K562 (cell line): ENCODE results near the gene HEPACAM2. TPM values are rescaled to one million over a fixed set of nuclear protein-coding genes. Genes with fewer than 3 reads are reported as not detected.

Experiments
- ARNT ChIP-seq, 2 experiments: fragments of 450-650 bp; IDR thresholded peaks; 2 replicates each; pipeline ENCODE4 v1.6.1; 2016; ENCODE audit warnings: mild to moderate bottlenecking in 1 of 2
- CBFB ChIP-seq: sonication (generic); formaldehyde crosslinking; IDR thresholded peaks from 2 replicates; pipeline ENCODE4 v1.4.0; 2020; ENCODE audit warnings: mild to moderate bottlenecking, missing genetic modification reagents
- CREBBP ChIP-seq: IDR thresholded peaks from one replicate; pipeline ENCODE4 v1.6.1; 2012; ENCODE audit warnings: low read depth, mild to moderate bottlenecking, control low read depth, inconsistent platforms, low read length
- CXXC5 ChIP-seq: fragments of 250-450 bp; sonication (Bioruptor Pico); IDR thresholded peaks from 2 replicates; pipeline ENCODE4 v1.8.0; 2022; ENCODE audit warnings: inconsistent platforms, mild to moderate bottlenecking, moderate library complexity
- DNMT1 ChIP-seq: fragments of 450-650 bp; IDR thresholded peaks from 2 replicates; pipeline ENCODE4 v1.6.1; 2016; ENCODE audit warnings: antibody characterized with exemption, mild to moderate bottlenecking
- EZH2 ChIP-seq: IDR thresholded peaks from 2 replicates; pipeline ENCODE4 v1.6.1; 2012; ENCODE audit warnings: low read depth, mild to moderate bottlenecking, inconsistent platforms, low read length, borderline replicate concordance
- HDAC1 ChIP-seq, 2 experiments: fragments of 450-650 bp; IDR thresholded peaks; 2 replicates each; pipeline ENCODE4 v1.6.1; 2016 to 2017; ENCODE audit warnings: inconsistent platforms in 1 of 2, mild to moderate bottlenecking in 1 of 2, moderate library complexity in 1 of 2
- HNRNPUL1 ChIP-seq: fragments of 200-400 bp; formaldehyde crosslinking; IDR thresholded peaks from 2 replicates; pipeline ENCODE4 v1.6.1; 2017; ENCODE audit warnings: low read length
- MCM7 ChIP-seq, 2 experiments: fragments of 450-650 bp; IDR thresholded peaks; 2 replicates each; pipeline ENCODE4 v1.6.1; 2016 to 2018
- NR1H2 ChIP-seq: sonication (generic); formaldehyde crosslinking; IDR thresholded peaks from 2 replicates; pipeline ENCODE4 v1.4.0; 2020; ENCODE audit warnings: mild to moderate bottlenecking, missing genetic modification reagents
- RBM14 ChIP-seq: fragments of 200-400 bp; formaldehyde crosslinking; IDR thresholded peaks from 2 replicates; pipeline ENCODE4 v1.6.1; 2018; ENCODE audit warnings: low read depth, mild to moderate bottlenecking, low read length, moderate library complexity, borderline replicate concordance; ENCODE audit not compliant: insufficient read depth
- RUNX1 ChIP-seq: sonication (generic); IDR thresholded peaks from 2 replicates; pipeline ENCODE4 v1.6.1; 2016; ENCODE audit warnings: antibody characterized with exemption, low read depth
- SLC30A9 ChIP-seq: fragments of 250-450 bp; sonication (Bioruptor Pico); IDR thresholded peaks from 2 replicates; pipeline ENCODE4 v1.8.0; 2022; ENCODE audit warnings: mild to moderate bottlenecking, moderate library complexity
- SMAD1 ChIP-seq: fragments of 150-350 bp; IDR thresholded peaks from 2 replicates; pipeline ENCODE4 v1.6.1; 2014; ENCODE audit warnings: low read length, low read depth; ENCODE audit not compliant: partially characterized antibody
- SNIP1 ChIP-seq: fragments of 450-650 bp; IDR thresholded peaks from 2 replicates; pipeline ENCODE4 v1.7.1; 2017; ENCODE audit warnings: low read depth, mild to moderate bottlenecking
- STAG1 ChIP-seq: sonication (generic); formaldehyde crosslinking; IDR thresholded peaks from 2 replicates; pipeline ENCODE4 v1.5.0; 2020; ENCODE audit warnings: missing genetic modification reagents, borderline replicate concordance
- TFAM ChIP-seq: fragments of 250-450 bp; sonication (Bioruptor Pico); conservative IDR thresholded peaks from 2 replicates; pipeline ENCODE4 v1.5.0; 2021; ENCODE audit warnings: mild to moderate bottlenecking, moderate library complexity
- TSHZ1 ChIP-seq: fragments of 250-450 bp; sonication (Bioruptor Pico); IDR thresholded peaks from 2 replicates; pipeline ENCODE4 v1.4.0; 2020; ENCODE audit warnings: mild to moderate bottlenecking, moderate library complexity
- ZBTB1 ChIP-seq: sonication (generic); formaldehyde crosslinking; IDR thresholded peaks from 2 replicates; pipeline ENCODE4 v1.8.1; 2023; ENCODE audit warnings: missing genetic modification reagents, low read depth, mild to moderate bottlenecking, borderline replicate concordance
- ZC3H4 ChIP-seq: sonication (generic); formaldehyde crosslinking; IDR thresholded peaks from 2 replicates; pipeline ENCODE4 v1.9.0; 2021; ENCODE audit warnings: missing genetic modification reagents, borderline replicate concordance
- ZNF121 ChIP-seq: sonication (generic); formaldehyde crosslinking; conservative IDR thresholded peaks from 2 replicates; pipeline ENCODE4 v1.8.0; 2022; ENCODE audit warnings: missing genetic modification reagents
- ZNF197 ChIP-seq: fragments of 200-800 bp; sonication (Bioruptor generic); IDR thresholded peaks from 2 replicates; pipeline ENCODE4 v1.6.1; 2016; ENCODE audit warnings: low read depth, missing genetic modification characterization, missing compliant biosample characterization
- ZNF274 ChIP-seq: IDR thresholded peaks from 2 replicates; pipeline ENCODE4 v1.6.1; 2011; ENCODE audit warnings: low read depth, mild to moderate bottlenecking, low read length, moderate library complexity, borderline replicate concordance
- ZNF282 ChIP-seq: sonication (generic); formaldehyde crosslinking; IDR thresholded peaks from 2 replicates; pipeline ENCODE4 v1.8.1; 2023; ENCODE audit warnings: missing genetic modification reagents
- ZNF785 ChIP-seq: fragments of 250-450 bp; sonication (Bioruptor Pico); IDR thresholded peaks from 2 replicates; pipeline ENCODE4 v1.4.0; 2020; ENCODE audit warnings: mild to moderate bottlenecking
- polyA plus RNA-seq, 8 experiments: library from polyadenylated mRNA; depleted of rRNA in 4 of 8; stranded (reverse) in 5 of 8; unstranded in 3 of 8; fragments of >200 nt; fragmentation: Nextera tagmentation in 2 of 8; fragmentation: Illumina TruSeq in 1 of 8; extraction: Ambion mirVana in 2 of 8; extraction: Trizol in 1 of 8; gene quantifications; 2 replicates each; pipeline versions ENCODE4 v1.2.1 to v1.2.3, GENCODE V29; 2011 to 2014; ENCODE audit warnings: inconsistent platforms in 1 of 8, missing spikeins in 1 of 8
- total RNA-seq, 7 experiments: library from RNA; depleted of rRNA in 6 of 7; stranded (reverse); fragments of >200 nt in 6 of 7; fragmentation: Illumina TruSeq in 2 of 7; extraction: Trizol in 2 of 7; gene quantifications; 2 replicates each; pipeline versions ENCODE4 v1.2.1 to v1.2.3, GENCODE V29; 2011 to 2021; ENCODE audit warnings: low replicate concordance in 1 of 7
- TF ChIP-seq, protein P1 (sequence below): fragments of 450-650 bp; IDR thresholded peaks from 2 replicates; pipeline ENCODE4 v1.6.1; 2017; ENCODE audit warnings: mild to moderate bottlenecking, moderate library complexity

The HEPACAM2 gene
- total and polyA plus RNA-seq, 9 of the 15 experiments (the other 6 are each of a cell fraction or from before 2014, with no cell fraction given): 2.0 to 6.5 (median 3.9) TPM

GRCh38 chr7:93231799-93232672, 5.8 kb upstream of the HEPACAM2 start, which contains the start of gene VPS50 (continued):
- TF ChIP-seq TSHZ1 (CRISPR knock-in tag) (no peak), RBM14 (no peak), CXXC5 (CRISPR knock-in tag) (peak; percentile 81), ZNF197 (CRISPR knock-in tag) (peak; percentile 93), ZBTB1 (CRISPR knock-in tag) (no peak), SLC30A9 (CRISPR knock-in tag) (no peak), HNRNPUL1 (no peak), ARNT (IDR thresholded peaks at IDR 0.05) (peak in 1 of 2 experiments; percentile 81; a peak in 2 of 4 replicates), SMAD1 (no peak), HDAC1 (IDR thresholded peaks at IDR 0.05) (peak; percentile 69 to 97; a peak in 3 of 4 replicates), EZH2 (no peak), ZNF121 (CRISPR knock-in tag) (no peak), CREBBP (no peak), SNIP1 (no peak), MCM7 (IDR thresholded peaks at IDR 0.05) (no peak), TFAM (CRISPR knock-in tag) (no peak), STAG1 (CRISPR knock-in tag) (no peak), CBFB (no peak), DNMT1 (no peak), ZNF274 (no peak), NR1H2 (CRISPR knock-in tag) (no peak), ZNF282 (no peak), ZNF785 (CRISPR knock-in tag) (no peak), ZC3H4 (CRISPR knock-in tag) (no peak), RUNX1 (no peak)
- TF ChIP-seq, protein P1, sequence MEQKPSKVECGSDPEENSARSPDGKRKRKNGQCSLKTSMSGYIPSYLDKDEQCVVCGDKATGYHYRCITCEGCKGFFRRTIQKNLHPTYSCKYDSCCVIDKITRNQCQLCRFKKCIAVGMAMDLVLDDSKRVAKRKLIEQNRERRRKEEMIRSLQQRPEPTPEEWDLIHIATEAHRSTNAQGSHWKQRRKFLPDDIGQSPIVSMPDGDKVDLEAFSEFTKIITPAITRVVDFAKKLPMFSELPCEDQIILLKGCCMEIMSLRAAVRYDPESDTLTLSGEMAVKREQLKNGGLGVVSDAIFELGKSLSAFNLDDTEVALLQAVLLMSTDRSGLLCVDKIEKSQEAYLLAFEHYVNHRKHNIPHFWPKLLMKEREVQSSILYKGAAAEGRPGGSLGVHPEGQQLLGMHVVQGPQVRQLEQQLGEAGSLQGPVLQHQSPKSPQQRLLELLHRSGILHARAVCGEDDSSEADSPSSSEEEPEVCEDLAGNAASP: no peak
